GM21515 (cell line): ENCODE results near the gene NUDT15.
"Not testable (repeated sequence)": the region's sequence is repeated elsewhere in the genome, so short reads cannot be mapped to it uniquely, and the experiment has no call there.

Experiments used
- ATAC-seq: cut with Tn5 transposase; IDR thresholded peaks from one replicate; pipeline ENCODE4 v1.9.1; 2021; ENCODE audit not compliant: unreplicated experiment

NUDT15 gene

DNA sequence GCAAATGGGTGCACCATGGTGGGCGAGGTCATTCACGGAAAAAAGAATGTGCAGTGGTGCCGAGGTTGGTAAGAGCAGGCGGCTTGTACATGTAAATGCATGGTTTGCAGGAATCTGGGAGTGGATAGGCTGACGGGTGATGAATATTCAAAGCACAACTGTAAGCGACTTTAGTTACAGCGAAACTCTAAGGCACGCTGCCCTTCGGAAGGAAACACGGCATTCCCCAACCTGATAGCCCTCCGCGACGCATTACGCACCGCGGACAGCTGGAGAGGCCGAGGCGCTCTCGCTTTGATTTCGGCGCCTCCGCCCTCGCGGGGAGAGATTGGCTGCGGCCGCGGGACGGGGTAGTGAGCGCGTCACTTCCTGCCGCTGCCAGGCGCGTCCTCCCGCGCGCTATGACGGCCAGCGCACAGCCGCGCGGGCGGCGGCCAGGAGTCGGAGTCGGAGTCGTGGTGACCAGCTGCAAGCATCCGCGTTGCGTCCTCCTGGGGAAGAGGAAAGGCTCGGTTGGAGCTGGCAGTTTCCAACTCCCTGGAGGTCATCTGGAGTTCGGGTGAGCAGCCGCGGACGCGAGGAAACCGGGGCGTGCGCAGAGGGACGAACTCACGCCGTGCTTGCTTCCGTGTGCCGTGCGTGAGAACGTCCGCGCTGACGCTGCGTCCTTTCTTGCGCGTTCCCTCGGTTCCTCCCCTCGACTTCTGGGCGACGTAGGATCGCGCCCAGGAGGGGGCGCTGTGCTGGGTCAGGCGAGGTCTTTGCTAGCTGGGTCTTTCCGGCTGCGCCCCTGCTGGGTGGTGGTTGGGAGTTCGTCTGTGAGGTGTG lies at the start of gene NUDT15:
Gene NUDT15, plus strand, starts transcription at position 381 of the 828 bp plus-strand sequence. Its CDS starts 21 bp downstream, at position 402.
- ATAC-seq: peak; percentile 96

DNA sequence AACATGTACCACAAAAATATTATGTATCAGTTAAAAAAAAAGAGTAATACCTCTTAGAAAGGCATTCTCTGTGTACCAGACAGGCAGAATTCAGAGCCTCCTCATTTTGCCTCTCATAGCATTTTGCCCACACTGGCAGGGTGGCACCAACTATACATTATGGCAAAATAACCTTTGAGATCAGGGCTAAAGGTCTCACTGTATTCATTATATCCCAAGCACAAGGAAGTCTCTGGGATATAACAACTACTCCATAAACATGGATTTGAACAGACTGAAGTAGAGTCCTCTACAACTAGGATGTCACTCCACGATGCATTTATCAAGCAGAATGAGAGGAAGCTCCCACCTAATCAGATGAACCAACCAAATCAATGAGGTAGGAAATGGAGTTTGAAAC lies 47.1 kb upstream of the NUDT15 start:
- no peak for ATAC-seq

DNA sequence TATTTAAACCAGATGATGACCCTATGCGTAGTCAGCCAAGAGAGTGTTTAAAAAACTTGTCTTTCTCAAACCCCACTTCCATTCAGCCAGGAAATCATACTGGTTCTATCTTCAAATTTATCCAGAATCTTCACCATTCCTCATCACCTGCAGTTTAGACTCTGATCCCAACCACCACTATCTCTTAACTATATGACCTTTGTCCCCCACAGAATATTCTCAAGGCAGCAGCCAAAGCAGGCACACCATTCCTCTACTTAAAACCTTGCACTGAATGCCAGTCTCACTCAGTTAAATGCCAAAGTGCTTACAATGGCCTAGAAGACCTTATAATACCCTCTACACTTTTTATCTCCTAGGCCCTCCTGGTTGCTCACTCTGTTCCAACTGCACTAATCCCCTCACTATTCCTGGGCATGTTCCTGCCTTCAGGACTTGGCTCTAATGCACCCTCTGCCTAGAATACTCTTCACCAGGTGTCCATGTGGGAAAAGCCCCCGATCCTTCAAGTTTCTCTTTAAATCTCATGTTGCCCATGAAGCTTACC lies 46.5 kb upstream of the NUDT15 start:
- ATAC-seq: no peak

DNA sequence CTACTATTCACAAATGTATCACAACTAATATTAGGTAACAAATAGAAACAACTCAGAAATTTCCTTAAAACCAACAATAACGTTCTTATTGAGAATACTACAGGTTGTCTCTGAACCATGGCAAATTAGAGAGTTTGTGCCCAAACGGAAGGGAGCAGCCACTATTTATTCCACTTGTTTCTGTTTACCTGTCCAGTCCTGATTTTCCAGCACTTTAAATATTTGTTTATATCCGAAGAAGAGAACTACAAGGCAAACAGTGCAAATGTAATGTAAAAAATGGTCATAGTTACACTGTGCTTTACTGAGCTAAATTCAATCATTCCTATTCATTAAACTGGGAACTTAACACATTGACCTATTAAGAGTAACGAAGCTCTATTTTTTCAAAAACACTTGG lies 45.7 kb upstream of the NUDT15 start:
- ATAC-seq: no peak

DNA sequence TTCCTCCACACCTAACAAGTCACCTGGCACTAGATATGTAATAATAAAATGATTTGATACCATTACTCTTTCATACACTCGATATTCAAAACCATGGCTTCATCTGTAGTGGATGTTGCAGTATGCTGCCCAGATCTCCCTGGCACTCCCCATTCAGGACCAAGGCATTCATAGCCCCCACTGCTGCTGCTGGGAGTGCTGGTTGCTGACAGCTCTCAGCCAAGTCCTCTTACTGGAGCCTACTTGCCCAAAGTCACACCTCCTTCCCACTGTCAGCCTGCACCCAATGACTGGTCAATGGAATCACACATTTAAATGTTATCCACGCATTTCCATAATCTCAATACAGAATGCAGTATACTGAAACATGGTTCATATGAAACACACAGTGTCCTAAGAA lies 40.1 kb upstream of the NUDT15 start:
- no peak for ATAC-seq

DNA sequence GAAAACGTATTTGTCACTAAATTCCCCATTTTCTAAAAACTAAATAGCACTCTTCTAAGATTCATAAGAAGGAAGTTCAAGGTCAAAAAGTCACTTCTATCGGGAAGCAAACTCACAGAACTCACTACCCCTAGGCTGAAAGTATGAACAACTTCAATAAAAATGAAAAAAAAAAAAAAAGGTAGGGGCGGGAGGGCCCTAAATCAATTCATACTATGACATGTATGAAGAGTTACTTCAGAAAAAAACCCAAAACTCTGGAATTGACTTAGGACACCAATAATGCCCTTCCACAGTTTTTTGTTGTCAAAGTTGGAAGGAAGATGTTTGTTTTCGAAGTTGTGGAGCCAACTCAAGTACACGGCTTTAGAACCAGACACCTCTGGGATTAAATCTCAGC lies 37.6 kb upstream of the NUDT15 start:
- no peak for ATAC-seq

DNA sequence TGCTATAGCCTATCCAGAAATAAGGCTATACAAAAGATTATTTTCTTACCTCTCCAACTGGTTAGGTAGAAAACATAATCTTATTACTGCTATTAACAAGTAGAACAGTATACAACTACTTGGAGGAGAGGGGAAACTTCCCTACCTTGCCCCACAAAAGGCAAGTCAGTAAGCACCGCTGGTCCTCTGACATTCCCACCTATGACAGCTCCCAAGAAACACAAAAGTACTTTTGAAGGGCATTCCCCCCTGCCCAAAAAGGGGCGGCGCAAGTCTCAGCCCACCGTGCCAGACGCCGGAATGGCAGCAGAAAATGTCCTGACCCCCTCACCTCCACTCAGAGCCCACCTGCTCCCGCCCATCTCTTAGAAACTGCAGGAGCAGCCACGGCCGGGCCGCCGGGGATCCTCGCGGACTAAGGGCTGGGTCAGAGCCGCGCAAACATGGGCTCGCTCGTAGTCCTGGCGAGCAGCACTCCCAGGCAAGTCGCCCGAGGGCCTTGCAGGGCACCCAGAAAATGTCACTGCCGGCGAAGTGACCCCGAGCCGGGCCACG lies 36.9 kb upstream of the NUDT15 start:
- ATAC-seq: peak; percentile 33

DNA sequence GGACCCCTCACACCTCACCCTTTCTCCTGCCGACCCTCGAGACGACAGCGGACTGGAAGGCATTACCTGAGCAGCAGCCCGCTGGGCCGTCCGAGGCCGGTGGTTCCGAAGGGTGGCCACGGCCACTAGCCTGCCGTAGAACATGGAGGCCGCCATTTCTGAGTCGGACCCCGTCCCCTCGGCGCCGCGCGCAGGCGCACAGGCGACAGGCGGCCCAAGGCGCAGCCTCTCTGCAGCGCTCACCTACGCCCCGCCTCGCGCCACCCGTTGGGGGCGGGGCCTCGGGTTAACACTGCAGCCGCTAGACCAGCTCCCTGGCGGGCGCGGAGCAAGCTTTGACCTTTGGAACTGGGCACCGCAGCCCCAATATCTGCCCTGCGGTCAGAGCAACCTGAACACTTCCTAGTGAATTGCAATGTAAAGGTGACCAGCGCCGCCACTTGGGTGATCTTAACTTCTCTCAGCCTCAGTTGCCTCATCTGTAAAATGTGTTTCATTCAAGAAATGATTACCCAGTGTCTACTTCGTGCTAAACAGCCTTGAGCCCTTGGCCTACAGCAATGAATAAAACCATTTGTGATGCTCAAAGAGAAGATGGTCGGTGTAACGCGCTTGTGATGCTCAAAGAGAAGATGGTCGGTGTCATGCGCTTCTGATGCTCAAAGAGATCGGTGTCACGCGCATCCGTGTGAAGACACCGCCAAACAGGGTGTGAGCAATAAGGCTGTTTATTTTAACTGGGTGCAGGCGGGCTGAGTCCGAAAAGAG lies 36.2 kb upstream of the NUDT15 start, which contains the start of gene SUCLA2:
Gene SUCLA2, minus strand, starts transcription at position 160 of the 768 bp plus-strand sequence. Its CDS starts 4 bp downstream, at position 156.
- peak; percentile 98 for ATAC-seq

DNA sequence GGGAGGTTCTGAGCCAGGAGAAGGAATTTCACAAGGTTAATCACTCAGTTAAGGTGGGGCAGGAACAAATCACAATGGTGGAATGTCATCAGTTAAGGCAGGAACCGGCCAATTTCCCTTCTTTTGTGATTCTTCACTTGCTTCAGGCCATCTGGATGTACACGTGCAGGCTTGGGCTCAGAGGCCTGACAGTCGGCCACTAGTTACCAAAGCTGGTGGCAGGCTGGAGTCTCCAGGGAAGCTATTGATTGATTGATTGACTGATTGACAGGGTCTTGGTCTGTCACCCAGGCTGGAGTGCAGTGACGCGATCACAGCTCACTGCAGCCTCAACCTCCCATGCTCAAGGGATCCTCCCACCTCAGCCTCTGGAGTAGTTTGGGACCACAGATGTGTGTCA lies 35.5 kb upstream of the NUDT15 start:
- ATAC-seq: not testable (repeated sequence)

DNA sequence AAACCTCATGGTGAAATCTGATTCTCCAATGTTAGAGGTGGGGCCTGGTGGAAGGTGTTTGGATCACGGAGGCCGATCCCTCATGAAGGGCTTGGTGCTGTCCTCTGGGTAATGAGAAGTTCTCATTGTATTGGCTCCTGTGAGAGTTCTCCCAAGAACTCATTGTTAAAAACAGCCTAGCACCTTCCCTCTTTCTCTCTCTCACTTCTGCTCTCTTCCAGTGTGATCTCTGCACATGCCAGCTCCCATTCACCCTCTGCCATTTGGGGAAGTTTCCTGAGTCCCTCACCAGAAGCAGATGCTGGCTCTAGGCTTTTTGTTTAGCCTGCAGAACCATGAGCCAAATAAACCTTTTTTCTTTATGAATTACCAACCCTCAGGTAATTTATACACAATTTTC lies 33.3 kb upstream of the NUDT15 start:
- ATAC-seq: no peak

DNA sequence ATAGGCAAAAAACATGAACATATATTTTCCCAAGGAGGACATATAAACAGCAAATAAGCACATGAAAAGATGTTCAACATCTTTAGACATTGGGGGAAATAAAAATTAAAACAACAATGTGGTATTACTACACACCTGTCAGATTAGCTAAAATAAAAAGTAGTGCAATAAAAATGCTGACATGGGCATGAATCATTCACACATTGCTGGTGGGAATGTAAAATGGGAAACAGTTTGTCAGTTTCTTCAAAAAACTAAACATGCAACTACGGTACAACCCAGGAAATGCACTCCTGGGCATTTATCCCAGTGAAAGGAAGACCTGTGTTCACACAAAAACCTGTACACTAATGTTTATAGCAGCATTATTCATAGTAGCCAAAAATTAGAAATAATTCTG lies 31.1 kb upstream of the NUDT15 start:
- no peak for ATAC-seq

DNA sequence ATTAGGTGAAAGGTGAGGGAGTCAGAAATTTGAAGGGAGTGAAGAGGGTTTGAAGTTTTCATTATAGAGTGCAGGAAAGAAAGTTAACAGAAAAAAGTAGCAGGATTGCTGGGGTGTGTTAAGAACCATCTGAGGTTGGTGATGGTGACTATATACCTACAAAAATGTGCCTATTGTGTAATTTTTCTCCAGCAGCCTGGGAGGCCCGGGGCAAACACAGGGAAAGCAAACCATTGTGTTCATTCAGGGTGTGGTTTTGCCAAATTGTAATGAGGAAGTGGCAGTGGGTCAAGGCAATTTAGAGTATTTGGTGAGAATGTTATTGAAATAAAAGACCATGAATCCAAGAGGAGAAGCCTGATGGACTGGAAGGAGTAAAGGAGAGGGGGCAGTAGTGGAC lies 28.2 kb upstream of the NUDT15 start:
- no peak for ATAC-seq

DNA sequence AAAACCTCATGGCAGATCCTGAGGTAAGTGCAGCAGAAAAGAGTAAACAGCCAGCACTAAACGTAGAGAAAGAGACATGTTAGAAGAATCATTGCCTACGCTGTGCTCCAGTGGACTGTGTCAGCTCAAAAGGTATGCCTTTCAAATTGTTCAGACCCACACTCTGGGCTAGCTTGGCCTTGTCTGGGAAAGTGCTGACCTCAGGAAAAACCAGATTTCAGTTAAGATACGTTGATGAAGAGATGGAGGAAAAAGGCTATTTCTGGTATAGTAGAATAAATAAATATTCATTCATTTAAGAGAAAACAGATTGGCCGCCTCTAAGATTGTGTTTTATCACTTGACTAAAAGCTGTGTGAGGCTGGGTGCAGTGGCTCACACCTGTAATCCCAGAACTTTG lies 26.8 kb upstream of the NUDT15 start:
- ATAC-seq: no peak

DNA sequence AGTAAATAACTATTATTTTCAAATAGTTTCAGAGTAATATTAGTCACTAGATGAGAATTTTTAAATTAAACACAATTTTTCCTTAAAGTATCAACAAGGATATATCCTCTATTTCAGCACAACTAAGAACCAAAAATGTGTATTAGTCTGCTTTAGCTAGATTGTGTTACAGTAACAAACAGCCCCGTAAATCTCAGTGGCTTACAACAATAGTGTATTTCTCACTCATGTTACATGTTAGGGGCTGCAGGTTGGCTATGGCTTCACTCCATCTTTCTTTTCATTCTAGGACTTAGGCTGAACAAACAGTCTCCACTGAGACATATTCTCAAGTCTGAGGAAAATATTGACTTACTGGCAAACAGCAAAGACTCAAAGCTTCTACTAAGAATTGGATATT lies 24.9 kb upstream of the NUDT15 start:
- ATAC-seq: no peak

DNA sequence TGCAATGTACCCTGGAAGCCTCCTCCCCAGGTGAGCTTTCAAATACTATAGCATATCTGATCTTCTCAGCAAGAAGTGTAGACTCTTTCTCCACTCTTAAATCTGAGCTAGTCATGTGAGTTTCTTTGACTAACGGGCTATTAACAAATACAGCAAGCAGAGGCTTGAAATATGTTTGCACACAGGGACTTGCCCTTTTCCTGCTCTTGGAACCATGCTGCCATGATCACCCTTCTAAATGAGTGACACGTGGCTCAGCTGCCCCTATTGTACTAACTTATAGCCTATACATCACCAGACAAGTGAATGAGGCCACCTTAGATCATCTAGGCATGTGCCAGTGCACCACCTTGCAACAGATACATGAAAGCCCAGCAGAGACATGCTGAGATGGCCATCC lies 23.2 kb upstream of the NUDT15 start:
- ATAC-seq: no peak

DNA sequence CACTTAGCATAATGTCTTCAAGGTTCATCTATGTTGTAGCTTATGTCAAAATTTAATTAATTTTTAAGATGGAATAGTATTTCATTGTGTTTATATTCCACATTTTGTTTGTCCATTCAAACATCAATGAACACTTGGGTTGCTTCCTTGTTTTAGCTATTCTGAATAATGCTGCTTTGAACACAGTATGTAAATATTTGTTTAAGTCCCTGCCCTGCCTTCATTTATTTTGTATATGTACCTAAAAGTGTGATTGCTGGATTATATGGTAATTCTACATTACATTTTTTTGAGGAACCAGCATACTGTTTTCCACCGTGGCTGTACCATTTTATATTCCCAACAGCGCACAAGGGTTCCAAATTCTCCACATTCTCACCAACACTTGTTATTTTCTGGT lies 18.9 kb upstream of the NUDT15 start:
- no peak for ATAC-seq

DNA sequence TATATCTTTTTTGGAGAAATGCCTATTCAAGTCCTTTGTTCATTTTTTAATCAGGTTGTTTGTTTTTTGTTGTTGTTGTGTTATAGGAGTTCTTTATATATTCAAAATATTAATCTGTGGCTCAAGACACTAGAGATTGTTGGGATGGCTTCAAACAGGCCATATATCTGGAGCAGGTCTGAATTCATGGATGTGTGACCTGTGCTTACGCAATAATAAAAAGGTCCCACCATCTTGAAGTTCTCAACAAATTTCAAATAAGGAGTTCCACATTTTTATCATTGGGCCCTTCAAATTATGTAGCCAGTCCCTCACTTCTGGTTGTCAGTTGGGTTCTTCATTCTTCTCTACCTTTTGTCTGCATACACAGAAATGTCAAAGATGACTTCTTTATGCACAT lies 17.7 kb upstream of the NUDT15 start:
- no peak for ATAC-seq

DNA sequence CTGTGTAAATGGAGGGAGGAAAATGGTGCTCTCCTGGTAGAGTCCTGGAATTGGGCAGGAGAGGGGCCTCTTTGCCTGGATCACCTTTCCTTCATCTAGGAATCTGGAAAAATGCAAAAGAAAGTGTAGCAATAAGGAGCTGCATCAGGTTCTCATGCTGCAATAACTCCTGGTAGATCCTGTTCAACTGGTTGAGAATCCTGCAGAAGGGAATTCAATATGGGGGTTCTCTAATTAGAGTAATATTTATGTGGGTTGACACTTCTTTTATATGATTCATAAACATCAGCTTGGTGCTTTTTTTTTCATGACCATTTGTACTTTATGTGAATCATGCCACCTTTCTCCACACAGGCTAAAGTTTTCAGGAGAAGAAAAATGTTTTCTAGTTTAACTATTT lies 9.5 kb upstream of the NUDT15 start:
- no peak for ATAC-seq

DNA sequence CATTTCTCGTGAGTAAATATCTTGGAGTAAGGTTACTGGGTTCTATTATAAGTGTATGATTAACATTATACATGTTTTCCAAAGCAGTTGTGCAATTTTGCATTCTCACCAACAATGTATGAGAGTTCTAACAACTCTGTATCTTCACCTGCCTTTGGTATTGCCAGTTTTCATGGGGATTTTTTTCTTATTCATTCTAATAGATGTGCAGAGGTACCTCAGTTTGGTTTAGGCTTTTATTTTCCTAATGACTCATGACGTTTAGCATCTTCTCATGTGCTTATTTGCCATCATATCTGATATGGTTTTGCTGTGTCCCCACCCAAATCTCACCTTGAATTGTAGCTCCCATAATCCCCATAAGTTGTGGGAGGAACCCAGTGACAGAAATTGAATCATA lies 7.7 kb upstream of the NUDT15 start:
- ATAC-seq: no peak

DNA sequence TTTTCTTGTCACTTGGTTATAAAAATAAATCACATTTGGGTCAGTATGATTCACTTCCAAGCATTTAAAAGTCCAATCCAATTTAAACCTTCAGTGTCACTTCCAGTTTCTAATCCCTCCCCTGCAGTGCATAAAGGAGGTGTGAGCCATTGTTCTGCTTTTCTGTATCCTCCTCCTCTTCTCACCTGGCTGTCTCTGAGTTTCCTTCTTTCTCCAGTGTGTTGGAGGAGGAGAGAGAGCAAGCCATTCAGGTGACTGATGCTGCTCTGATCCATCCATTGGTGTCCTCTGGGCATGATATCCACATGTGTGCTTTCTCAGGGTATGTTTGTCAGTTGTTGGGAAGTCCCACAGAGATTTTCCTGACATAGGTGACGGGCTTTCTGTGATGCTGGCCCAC lies 1.2 kb downstream of the NUDT15 start:
- no peak for ATAC-seq

DNA sequence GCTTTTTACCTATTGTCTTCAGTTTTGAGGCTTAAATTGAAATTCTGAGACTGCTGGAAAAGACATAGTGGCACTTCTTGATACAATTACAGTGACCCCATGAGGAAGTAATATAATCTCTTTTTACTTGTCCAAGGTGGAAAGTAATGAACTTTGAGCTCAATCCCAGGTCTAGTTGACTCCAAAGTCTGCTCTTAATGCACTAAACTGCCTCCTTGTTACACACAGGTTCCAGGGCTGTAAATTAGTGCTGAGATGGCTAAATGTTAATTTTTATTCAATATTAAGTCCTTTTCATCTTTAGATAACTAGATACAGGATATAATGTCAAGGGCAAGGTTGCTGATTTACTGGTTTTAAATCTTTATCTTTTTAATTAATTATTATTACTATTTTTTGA lies 2.5 kb downstream of the NUDT15 start:
- ATAC-seq: no peak

DNA sequence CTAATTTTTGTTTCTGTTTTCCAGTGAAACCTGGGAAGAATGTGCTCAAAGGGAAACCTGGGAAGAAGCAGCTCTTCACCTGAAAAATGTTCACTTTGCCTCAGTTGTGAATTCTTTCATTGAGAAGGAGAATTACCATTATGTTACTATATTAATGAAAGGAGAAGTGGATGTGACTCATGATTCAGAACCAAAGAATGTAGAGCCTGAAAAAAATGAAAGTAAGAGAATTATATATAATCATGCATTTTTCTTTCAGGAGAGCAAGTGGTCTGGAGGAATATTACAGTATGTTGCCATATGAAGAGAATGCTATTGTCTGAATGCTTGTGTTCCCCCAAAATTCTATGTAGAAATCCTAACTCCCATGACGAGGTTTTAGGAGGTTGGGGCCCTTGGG lies 3.4 kb downstream of the NUDT15 start:
- no peak for ATAC-seq
